ENCODE data around the gene TBL2.
"Not testable (repeated sequence)": the region's sequence is repeated elsewhere in the genome, so short reads cannot be mapped to it uniquely, and the experiment has no call there.

The TBL2 gene

DNA sequence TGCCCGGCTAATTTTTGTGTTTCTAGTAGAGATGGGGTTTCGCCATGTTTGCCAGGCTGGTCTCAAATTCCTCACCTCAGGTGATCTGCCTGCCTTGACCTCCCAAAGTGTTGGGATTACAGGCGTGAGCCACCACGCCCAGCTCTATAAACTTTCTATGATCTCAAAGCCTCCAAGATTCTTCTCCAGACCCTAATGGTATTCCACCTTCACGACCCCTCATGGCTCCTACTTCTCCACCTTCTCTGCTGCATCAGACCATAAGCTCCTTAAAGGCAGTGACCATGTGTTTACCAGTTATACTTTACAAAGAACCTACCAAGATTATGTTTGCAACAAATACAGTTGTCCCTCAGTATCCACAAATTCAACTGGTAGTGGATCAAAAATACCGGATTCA lies 46.2 kb downstream of the TBL2 start:
- no peak for DNase-seq

DNA sequence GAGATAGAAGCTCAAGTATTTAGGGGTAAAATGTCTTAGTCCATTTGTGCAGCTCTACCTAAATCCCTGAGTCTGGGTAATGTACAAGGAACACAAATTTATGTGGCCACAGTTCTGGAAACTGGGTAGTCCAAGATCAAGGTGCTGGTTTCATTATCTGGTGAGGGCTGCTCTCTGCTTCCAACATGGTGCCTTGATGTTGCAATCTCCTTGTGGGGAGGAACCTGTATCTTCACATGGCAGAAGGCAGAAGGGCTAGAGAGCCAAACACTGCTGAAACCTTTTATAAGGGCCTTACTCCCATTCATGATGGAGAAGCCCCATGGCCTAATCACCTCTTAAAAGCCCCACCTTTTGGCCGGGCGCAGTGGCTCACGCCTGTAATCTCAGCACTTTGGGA lies 47.6 kb downstream of the TBL2 start:
- no peak for DNase-seq

DNA sequence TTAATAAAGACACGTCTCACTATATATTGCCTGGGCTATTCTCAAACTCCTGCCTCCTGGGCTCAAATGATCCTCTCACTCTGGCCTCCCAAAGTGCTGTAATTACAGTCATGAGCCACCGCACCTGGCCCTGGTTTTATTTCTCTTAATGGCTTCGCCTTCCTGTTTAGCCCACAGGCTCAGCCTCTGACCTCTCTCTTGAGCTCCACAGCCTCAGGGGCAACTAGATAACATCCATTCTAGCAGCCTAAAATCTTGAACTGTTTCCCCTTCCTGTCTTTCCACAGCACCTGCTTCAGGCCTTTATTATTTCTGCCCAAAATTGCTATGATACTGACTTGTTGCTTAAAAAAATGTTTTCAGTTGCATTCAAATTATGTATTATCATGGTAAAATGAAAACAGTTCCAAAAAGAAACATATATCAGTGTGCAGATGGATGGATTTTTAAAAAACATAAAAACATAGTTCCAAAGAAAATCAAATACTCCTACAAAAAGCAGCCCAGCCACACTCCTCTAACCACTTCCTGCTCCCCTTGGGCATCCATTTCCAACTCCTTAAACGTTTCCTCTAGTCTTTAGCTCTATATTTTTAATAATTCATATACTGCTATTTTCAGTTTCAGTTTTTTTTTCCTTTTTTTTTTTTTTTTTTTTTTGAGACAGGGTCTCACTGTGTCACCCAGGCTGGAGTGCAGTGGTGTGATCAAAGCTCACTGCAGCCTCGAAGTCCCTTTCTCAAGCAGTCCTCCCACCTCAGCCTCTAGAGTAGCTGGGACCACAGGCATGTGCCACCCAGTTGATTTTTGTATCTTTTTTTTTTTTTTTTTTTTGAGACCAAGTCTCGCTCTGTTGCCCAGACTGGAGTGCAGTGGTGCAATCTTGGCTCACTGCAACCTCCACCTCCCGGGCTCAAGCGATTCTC lies 51.2 kb downstream of the TBL2 start:
- DNase-seq = no peak

- not testable (repeated sequence) for DNase-seq
These were observed 52.3 kb downstream of the TBL2 start for GRCh38 chr7:73526158-73526494.

DNA sequence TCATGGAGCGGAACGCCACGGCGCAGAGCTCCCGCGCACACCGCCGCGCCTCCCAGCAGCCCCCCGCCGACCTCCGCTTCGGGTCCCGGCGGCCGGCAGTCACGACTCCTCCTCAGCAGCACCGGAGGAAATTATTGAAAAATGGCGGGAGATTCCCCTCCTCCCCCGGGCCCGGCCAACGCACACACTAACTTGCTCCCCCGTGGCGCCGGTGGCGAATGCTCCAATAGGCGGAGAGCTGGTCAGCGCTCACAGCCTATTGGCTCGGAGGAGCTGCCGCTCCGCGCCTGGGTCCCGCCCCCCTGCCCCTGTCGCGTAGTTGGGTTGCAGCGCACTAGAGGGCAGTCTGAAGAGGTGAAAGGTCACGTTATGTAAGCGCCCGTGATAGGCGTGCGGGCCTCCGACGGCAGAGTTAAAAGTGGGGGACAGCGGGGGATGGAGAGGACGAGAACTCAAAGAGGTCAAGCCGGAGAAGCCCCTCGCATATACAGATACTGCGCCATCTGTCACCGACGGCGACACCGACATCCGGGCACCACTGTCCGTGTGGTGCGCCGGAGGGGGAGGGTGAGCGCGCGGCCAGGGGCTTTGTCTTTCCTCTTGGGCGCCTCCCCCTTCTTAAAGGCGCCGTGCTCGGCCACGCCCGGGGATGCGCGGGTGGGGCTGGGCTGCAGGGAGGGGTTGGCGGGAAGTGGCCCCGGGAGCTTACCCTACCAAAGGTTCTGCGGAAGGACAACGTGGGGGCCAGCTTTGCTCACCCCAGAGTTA lies 56.1 kb downstream of the TBL2 start, which contains the start of gene BAZ1B:
TSS of gene BAZ1B (minus strand) at position 189 of the 768 bp plus-strand sequence. CDS start 360 bp downstream, outside the sequence.
- peak; percentile 80 to 85 for DNase-seq

DNA sequence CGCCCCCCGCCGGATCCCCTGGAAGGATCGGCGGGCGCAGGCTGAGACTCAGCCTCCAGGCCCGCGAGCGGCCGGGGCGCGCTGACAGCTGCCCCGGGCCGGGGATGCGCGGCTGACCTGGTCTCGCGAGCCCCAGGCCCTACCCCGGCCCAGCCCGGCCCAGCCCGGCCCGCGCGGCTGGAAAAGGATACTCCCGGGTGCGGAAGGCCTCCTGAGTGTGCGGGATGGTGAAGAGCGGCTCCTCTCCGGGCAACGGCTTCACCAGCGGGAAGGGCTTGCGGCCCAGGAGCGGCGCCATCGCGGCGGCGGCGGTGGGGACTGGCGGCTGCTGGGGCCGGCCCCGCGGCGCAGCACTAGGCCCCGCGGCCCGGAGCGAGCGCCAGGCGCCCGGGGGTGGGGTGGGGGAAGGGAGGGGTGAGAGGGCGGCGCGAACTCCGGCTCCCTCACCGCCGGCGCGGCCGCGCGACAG lies 56.7 kb downstream of the TBL2 start:
- no peak for DNase-seq

- no peak for DNase-seq
These were observed 57.4 kb downstream of the TBL2 start for GRCh38 chr7:73520673-73521635.

DNA sequence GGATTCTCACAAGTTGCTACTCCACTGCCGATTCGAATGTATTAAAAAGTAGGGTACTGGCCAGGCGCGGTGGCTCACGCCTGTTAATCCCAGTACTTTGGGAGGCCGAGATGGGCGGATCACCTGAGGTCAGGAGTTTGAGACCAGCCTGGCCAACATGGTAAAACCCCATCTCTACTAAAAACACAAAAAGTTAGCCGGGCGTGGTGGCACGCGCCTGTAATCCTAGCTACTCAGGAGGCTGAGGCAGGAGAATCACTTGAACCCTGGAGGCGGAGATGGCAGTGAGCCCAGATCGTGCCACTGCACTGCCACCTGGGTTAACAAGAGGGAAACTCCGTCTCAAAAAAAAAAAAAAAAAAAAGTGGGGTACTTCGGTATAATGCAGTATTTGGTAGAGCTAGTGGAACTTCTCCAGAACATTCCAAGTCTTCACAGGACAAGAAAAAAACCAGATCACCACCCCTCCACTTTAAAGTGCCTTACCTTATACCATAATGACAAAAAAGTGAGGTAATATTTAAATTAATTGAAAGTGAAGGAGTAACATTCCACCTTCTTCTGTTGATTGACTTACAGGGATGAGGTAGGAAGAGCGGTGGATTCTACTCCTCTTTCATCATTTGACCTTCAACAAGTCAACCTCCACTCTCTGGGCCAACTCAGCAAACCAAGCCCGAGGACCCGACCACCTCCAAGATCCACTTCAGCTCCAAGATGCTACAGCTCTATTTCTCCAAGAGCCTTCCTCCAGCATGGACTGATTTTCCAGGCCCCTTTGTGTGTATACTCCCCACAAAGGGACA lies 58.3 kb downstream of the TBL2 start:
- no peak for DNase-seq

DNA sequence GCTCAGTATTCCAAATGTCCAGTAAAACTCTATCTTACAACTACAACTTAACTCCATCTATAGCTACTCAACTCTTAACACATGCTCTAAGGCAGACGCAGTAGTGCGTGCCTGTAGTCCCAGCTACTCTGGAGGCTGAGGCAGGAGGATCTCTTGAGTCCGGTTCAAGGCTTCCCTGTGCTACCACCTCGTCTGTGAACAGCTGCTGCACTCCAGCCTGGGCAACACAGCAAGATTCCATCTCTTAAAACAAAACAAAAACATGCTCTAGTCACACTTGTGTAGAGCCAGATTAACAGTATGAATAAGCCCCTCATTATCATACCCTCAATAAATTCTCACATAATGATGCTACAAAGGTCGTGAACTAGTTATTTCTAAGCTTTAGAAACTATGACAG lies 59.9 kb downstream of the TBL2 start:
- DNase-seq = no peak

Measured in cerebellar nuclear complex (tissue), 1 donor.